Retina (tissue), 1 donor: ENCODE measurements around the gene CPA2.

ENCODE experiments used
- DNase-seq: peaks from one replicate; pipeline ENCODE4 v3.0.0-alpha.2; 2016

CPA2 gene

GRCh38 chr7:130281260-130281659, 14.6 kb downstream of the CPA2 start:
- DNase-seq = no peak

- DNase-seq = no peak
These were observed 20.2 kb downstream of the CPA2 start for GRCh38 chr7:130286881-130287280.

- no peak for DNase-seq
These were observed 21.5 kb downstream of the CPA2 start for GRCh38 chr7:130288168-130288567.

- DNase-seq = no peak
These were observed 22.2 kb downstream of the CPA2 start for GRCh38 chr7:130288829-130289228.

GRCh38 chr7:130289478-130289877, 22.8 kb downstream of the CPA2 start:
- DNase-seq = no peak

- DNase-seq = no peak
These were observed 24.1 kb downstream of the CPA2 start for GRCh38 chr7:130290745-130291144.

GRCh38 chr7:130292682-130293257, 26.1 kb downstream of the CPA2 start, which contains the start of gene CPA4:
TSS of gene CPA4 (plus strand) at chr7:130293161. CDS start at chr7:130293181, 20 bp downstream.
- no peak for DNase-seq

GRCh38 chr7:130293521-130293920, 26.9 kb downstream of the CPA2 start:
- DNase-seq = no peak

- no peak for DNase-seq
These were observed 27.7 kb downstream of the CPA2 start for GRCh38 chr7:130294314-130294713.

- DNase-seq = no peak
These were observed 29.7 kb downstream of the CPA2 start for GRCh38 chr7:130296221-130296951.

- peak; percentile 59 for DNase-seq
These were observed 31.2 kb downstream of the CPA2 start for GRCh38 chr7:130297628-130298543.

- DNase-seq = no peak
These were observed 32.1 kb downstream of the CPA2 start for GRCh38 chr7:130298544-130299326.

GRCh38 chr7:130299866-130300265, 33.2 kb downstream of the CPA2 start:
- no peak for DNase-seq

- DNase-seq = no peak
These were observed 34.9 kb downstream of the CPA2 start for GRCh38 chr7:130301501-130302020.

- no peak for DNase-seq
These were observed 36.0 kb downstream of the CPA2 start for GRCh38 chr7:130302649-130303048.

GRCh38 chr7:130303127-130303526, 36.5 kb downstream of the CPA2 start:
- no peak for DNase-seq

GRCh38 chr7:130303551-130303950, 36.9 kb downstream of the CPA2 start:
- DNase-seq = no peak

GRCh38 chr7:130303982-130304381, 37.3 kb downstream of the CPA2 start:
- DNase-seq = no peak

- DNase-seq = no peak
These were observed 38.2 kb downstream of the CPA2 start for GRCh38 chr7:130304878-130305277.

GRCh38 chr7:130305433-130306042, 38.9 kb downstream of the CPA2 start:
- no peak for DNase-seq

GRCh38 chr7:130309986-130310385, 43.3 kb downstream of the CPA2 start:
- DNase-seq = no peak

GRCh38 chr7:130314305-130314704, 47.6 kb downstream of the CPA2 start:
- DNase-seq = no peak
